ENCODE results near the gene TTYH1. TPM values are rescaled to one million over a fixed set of nuclear protein-coding genes. Genes with fewer than 3 reads are reported as not detected.

Gene TTYH1
- total and polyA plus RNA-seq, 9 of the 15 experiments (the other 6 are each of a cell fraction or from before 2014, with no cell fraction given): 0.08 TPM; not detected in 8

DNA sequence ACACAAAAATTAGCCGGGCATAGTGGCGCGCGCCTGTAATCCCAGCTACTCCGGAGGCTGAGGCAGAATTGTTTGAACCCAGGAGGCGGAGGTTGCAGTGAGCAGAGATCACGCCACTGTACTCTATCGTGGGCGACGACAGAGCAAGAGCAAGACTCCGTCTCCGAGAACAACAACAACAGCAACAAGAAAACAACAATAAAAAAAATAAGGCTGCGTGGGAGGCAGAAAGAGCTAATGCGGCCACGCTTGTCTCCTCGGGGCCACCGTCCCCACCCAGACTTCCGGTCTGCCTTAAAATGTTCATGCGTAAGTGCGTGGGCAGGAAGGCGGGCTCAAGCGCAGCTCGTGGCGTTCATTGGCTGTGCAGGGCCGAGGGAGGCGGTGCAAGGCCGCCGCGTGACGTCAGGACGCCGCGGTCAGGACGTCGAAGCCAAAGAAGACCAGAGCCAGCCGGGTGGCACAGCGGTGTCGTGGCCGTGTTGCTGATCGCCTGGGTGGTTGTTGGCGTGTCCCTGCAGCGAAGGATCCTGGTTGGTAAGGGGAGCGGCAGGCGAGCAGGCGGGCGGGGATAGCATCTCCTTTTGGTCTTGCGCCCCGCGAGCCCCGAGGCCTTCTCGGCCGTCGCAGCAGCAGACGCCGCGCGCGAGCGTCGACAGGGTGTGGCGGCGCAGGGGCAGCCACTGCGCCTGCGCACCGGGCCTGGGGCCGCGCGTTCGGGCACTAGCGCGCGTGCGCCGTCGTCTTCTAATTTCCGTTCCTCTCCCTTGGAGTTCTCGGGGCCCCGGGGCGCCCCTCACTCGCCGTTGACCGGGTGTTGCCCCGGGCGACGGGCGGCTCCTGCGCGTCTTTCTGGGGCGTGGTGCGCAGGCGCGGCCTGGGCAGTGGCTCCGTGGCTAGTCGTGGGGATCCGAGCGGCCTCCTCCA is 33.8 kb downstream of the TTYH1 start, which contains the start of gene LENG8 (continued):
- TF ChIP-seq FOXM1 (IDR thresholded peaks at IDR 0.05; ENCODE audit: low read depth): no peak
- peak; percentile 96 for TF ChIP-seq FOXM1 (CRISPR knock-in tag; IDR thresholded peaks at IDR 0.05; ENCODE audit: low read depth)
- TF ChIP-seq KDM1A (IDR thresholded peaks at IDR 0.05): no peak
- TF ChIP-seq, protein P1, sequence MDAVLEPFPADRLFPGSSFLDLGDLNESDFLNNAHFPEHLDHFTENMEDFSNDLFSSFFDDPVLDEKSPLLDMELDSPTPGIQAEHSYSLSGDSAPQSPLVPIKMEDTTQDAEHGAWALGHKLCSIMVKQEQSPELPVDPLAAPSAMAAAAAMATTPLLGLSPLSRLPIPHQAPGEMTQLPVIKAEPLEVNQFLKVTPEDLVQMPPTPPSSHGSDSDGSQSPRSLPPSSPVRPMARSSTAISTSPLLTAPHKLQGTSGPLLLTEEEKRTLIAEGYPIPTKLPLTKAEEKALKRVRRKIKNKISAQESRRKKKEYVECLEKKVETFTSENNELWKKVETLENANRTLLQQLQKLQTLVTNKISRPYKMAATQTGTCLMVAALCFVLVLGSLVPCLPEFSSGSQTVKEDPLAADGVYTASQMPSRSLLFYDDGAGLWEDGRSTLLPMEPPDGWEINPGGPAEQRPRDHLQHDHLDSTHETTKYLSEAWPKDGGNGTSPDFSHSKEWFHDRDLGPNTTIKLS (IDR thresholded peaks at IDR 0.05; ENCODE audit: borderline replicate concordance, low read depth): peak; percentile 92; the same call in 1 of the 2 replicates
- TF ChIP-seq, protein P2, sequence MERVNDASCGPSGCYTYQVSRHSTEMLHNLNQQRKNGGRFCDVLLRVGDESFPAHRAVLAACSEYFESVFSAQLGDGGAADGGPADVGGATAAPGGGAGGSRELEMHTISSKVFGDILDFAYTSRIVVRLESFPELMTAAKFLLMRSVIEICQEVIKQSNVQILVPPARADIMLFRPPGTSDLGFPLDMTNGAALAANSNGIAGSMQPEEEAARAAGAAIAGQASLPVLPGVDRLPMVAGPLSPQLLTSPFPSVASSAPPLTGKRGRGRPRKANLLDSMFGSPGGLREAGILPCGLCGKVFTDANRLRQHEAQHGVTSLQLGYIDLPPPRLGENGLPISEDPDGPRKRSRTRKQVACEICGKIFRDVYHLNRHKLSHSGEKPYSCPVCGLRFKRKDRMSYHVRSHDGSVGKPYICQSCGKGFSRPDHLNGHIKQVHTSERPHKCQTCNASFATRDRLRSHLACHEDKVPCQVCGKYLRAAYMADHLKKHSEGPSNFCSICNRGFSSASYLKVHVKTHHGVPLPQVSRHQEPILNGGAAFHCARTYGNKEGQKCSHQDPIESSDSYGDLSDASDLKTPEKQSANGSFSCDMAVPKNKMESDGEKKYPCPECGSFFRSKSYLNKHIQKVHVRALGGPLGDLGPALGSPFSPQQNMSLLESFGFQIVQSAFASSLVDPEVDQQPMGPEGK (CRISPR knock-in tag; IDR thresholded peaks at IDR 0.05; ENCODE audit: borderline replicate concordance): no peak
- peak; percentile 62 for TF ChIP-seq RBM22 (IDR thresholded peaks at IDR 0.05; ENCODE audit: low read depth, low read length, poor library complexity, severe bottlenecking)
- TF ChIP-seq ZNF445 (CRISPR knock-in tag; IDR thresholded peaks at IDR 0.05; ENCODE audit: low read depth): 0 out of 2 replicates have a peak, but pooled peaks have one; percentile 7
- peak; percentile 87 for TF ChIP-seq FOXP1 (CRISPR knock-in tag; IDR thresholded peaks at IDR 0.05)
- no peak for TF ChIP-seq ZNF217 (CRISPR knock-in tag; IDR thresholded peaks at IDR 0.05)
- no peak for TF ChIP-seq ZNF121 (CRISPR knock-in tag; conservative IDR thresholded peaks at IDR 0.05)
- no peak; the same call in 1 of the 2 replicates for TF ChIP-seq LEF1 (IDR thresholded peaks at IDR 0.05)
- 0 out of 2 replicates have a peak, but pooled peaks have one; percentile 57 for TF ChIP-seq DPF2 (IDR thresholded peaks at IDR 0.05)
- TF ChIP-seq NR3C1 (CRISPR knock-in tag; IDR thresholded peaks at IDR 0.05): peak; percentile 64; the same call in 1 of the 2 replicates
- TF ChIP-seq OTX1 (CRISPR knock-in tag; IDR thresholded peaks at IDR 0.05): no peak
- TF ChIP-seq ZNF12 (CRISPR knock-in tag; IDR thresholded peaks at IDR 0.05): 0 out of 2 replicates have a peak, but pooled peaks have one; percentile 37
- TF ChIP-seq ZNF717 (CRISPR knock-in tag; IDR thresholded peaks at IDR 0.05): no peak
- no peak for TF ChIP-seq SNRNP70 (optimal IDR thresholded peaks at IDR 0.05; ENCODE audit: low read depth, low read length)
- TF ChIP-seq, protein P3, sequence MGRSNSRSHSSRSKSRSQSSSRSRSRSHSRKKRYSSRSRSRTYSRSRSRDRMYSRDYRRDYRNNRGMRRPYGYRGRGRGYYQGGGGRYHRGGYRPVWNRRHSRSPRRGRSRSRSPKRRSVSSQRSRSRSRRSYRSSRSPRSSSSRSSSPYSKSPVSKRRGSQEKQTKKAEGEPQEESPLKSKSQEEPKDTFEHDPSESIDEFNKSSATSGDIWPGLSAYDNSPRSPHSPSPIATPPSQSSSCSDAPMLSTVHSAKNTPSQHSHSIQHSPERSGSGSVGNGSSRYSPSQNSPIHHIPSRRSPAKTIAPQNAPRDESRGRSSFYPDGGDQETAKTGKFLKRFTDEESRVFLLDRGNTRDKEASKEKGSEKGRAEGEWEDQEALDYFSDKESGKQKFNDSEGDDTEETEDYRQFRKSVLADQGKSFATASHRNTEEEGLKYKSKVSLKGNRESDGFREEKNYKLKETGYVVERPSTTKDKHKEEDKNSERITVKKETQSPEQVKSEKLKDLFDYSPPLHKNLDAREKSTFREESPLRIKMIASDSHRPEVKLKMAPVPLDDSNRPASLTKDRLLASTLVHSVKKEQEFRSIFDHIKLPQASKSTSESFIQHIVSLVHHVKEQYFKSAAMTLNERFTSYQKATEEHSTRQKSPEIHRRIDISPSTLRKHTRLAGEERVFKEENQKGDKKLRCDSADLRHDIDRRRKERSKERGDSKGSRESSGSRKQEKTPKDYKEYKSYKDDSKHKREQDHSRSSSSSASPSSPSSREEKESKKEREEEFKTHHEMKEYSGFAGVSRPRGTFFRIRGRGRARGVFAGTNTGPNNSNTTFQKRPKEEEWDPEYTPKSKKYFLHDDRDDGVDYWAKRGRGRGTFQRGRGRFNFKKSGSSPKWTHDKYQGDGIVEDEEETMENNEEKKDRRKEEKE (IDR thresholded peaks at IDR 0.05; ENCODE audit: borderline replicate concordance in 1 of 2, control insufficient read depth in 1 of 2, low read depth in 2 of 2, low read length in 1 of 2): 0 out of 4 replicates have a peak, but pooled peaks of 1 of the 2 experiments have one; percentile 14
- 0 out of 2 replicates have a peak, but pooled peaks have one; percentile 18 for TF ChIP-seq SMAD3 (CRISPR knock-in tag; conservative IDR thresholded peaks at IDR 0.05)
- no peak for TF ChIP-seq DMBX1 (CRISPR knock-in tag; IDR thresholded peaks at IDR 0.05; ENCODE audit: borderline replicate concordance)
- no peak for TF ChIP-seq ZNF146 (CRISPR knock-in tag; IDR thresholded peaks at IDR 0.05; ENCODE audit: unreplicated experiment)
- peak; percentile 98 for TF ChIP-seq MTA3 (IDR thresholded peaks at IDR 0.05; ENCODE audit: borderline replicate concordance)

Measured in K562 (cell line).